Measurements from ENCODE around the gene TTC6. TPM values are rescaled to one million over a fixed set of nuclear protein-coding genes. Genes with fewer than 3 reads are reported as not detected.
"Not testable (repeated sequence)": the region's sequence is repeated elsewhere in the genome, so short reads cannot be mapped to it uniquely, and the experiment has no call there.

TTC6 gene
- total RNA-seq, 2 donors from 2014 or later: 0.14 TPM; not detected in 1

- no peaks in the 10 kb centered on the region for H3K36me3 ChIP-seq
- no peaks in the 10 kb centered on the region for H3K9me3 ChIP-seq
- H3K4me1 ChIP-seq (ENCODE audit: control insufficient read depth in 1 of 2, low read depth in 2 of 2): no peaks in the 10 kb centered on the region
- no peak overlapping the region for H3K27ac ChIP-seq
- no peak for ATAC-seq (ENCODE audit: insufficient number of reproducible peaks, low FRiP score, low read depth)
- no peaks in the 10 kb centered on the region for H3K27me3 ChIP-seq (replicated peaks; ENCODE audit: insufficient read depth)
- TF ChIP-seq CTCF (IDR thresholded peaks at IDR 0.05): no peak
- no peak for DNase-seq (ENCODE audit: low spot score)
- H3K4me3 ChIP-seq: no peak overlapping the region
Measured at GRCh38 chr14:37553935-37554550, 41.4 kb upstream of the TTC6 start.

- not testable (repeated sequence) for H3K27me3 ChIP-seq (replicated peaks; ENCODE audit: insufficient read depth)
Measured at GRCh38 chr14:37555596-37555995, 39.8 kb upstream of the TTC6 start.

GRCh38 chr14:37558740-37559139, 36.7 kb upstream of the TTC6 start:
- no peak overlapping the region for H3K4me3 ChIP-seq
- no peak for ATAC-seq (ENCODE audit: insufficient number of reproducible peaks, low FRiP score, low read depth)
- H3K9me3 ChIP-seq: no peaks in the 10 kb centered on the region
- H3K27me3 ChIP-seq (replicated peaks; ENCODE audit: insufficient read depth): no peaks in the 10 kb centered on the region
- no peaks in the 10 kb centered on the region for H3K4me1 ChIP-seq (ENCODE audit: control insufficient read depth in 1 of 2, low read depth in 2 of 2)
- no peak for DNase-seq (ENCODE audit: low spot score)
- no peak for TF ChIP-seq CTCF (IDR thresholded peaks at IDR 0.05)
- H3K27ac ChIP-seq: no peak overlapping the region
- H3K36me3 ChIP-seq: no peaks in the 10 kb centered on the region

More at GRCh38 chr14:37555596-37555995, 39.8 kb upstream of the TTC6 start:
- not testable (repeated sequence) for ATAC-seq (ENCODE audit: insufficient number of reproducible peaks, low FRiP score, low read depth); H3K4me3 ChIP-seq; DNase-seq (ENCODE audit: low spot score); H3K4me1 ChIP-seq (ENCODE audit: control insufficient read depth in 1 of 2, low read depth in 2 of 2); H3K9me3 ChIP-seq; H3K36me3 ChIP-seq; H3K27ac ChIP-seq

- Histone ChIP-seq H3K36me3 (no peaks in the 10 kb centered on the region), H3K27me3 (replicated peaks; ENCODE audit: insufficient read depth) (no peaks in the 10 kb centered on the region), H3K4me1 (ENCODE audit: control insufficient read depth in 1 of 2, low read depth in 2 of 2) (no peaks in the 10 kb centered on the region), H3K27ac (no peak overlapping the region), H3K9me3 (no peaks in the 10 kb centered on the region), H3K4me3 (no peak overlapping the region)
- no peak for ATAC-seq (ENCODE audit: insufficient number of reproducible peaks, low FRiP score, low read depth)
- TF ChIP-seq CTCF (IDR thresholded peaks at IDR 0.05): no peak
- no peak for DNase-seq (ENCODE audit: low spot score)
Measured at GRCh38 chr14:37559386-37559785, 36.0 kb upstream of the TTC6 start.

- no peak for TF ChIP-seq CTCF (IDR thresholded peaks at IDR 0.05)
- Histone ChIP-seq H3K36me3 (no peaks in the 10 kb centered on the region), H3K27ac (no peak overlapping the region), H3K9me3 (no peaks in the 10 kb centered on the region), H3K4me1 (ENCODE audit: control insufficient read depth in 1 of 2, low read depth in 2 of 2) (peaks cover 6 to 16% of the 10 kb centered on the region in 2 donors), H3K4me3 (no peak overlapping the region), H3K27me3 (replicated peaks; ENCODE audit: insufficient read depth) (no peaks in the 10 kb centered on the region)
- ATAC-seq (ENCODE audit: insufficient number of reproducible peaks, low FRiP score, low read depth): no peak
- DNase-seq (ENCODE audit: low spot score): no peak
Measured at GRCh38 chr14:37563189-37563588, 32.2 kb upstream of the TTC6 start.

- no peak for TF ChIP-seq CTCF (IDR thresholded peaks at IDR 0.05)
- Histone ChIP-seq H3K4me3 (no peak overlapping the region), H3K4me1 (ENCODE audit: control insufficient read depth in 1 of 2, low read depth in 2 of 2) (peaks cover 6 to 16% of the 10 kb centered on the region in 2 donors), H3K9me3 (no peaks in the 10 kb centered on the region), H3K27ac (no peak overlapping the region), H3K36me3 (no peaks in the 10 kb centered on the region), H3K27me3 (replicated peaks; ENCODE audit: insufficient read depth) (no peaks in the 10 kb centered on the region)
- ATAC-seq (ENCODE audit: insufficient number of reproducible peaks, low FRiP score, low read depth) (no peak), DNase-seq (ENCODE audit: low spot score) (no peak)
Measured at GRCh38 chr14:37565550-37565949, 29.9 kb upstream of the TTC6 start.
